Liver (tissue), 9 donors: Measurements from ENCODE around the gene AGBL4. TPM values are rescaled to one million over a fixed set of nuclear protein-coding genes. Genes with fewer than 3 reads are reported as not detected.

Source experiments
- DNase-seq: peaks from one replicate; pipeline ENCODE4 v3.0.0-alpha.2; 2017; ENCODE audit warnings: low spot score
- H3K27ac ChIP-seq, 2 donors: one replicate each; pipeline ENCODE4 v1.7.0; 2013; ENCODE audit warnings: inconsistent platforms in 2 of 2, low read length in 2 of 2, control low read depth in 1 of 2, low read depth in 1 of 2, mild to moderate bottlenecking in 1 of 2
- H3K27me3 ChIP-seq, 4 donors: one replicate each; pipeline versions ENCODE4 v1.6.1 to v1.7.0; 2013; ENCODE audit warnings: low read length in 3 of 4, inconsistent platforms in 1 of 4, mild to moderate bottlenecking in 1 of 4, moderate library complexity in 1 of 4; ENCODE audit not compliant: control insufficient read depth in 4 of 4, insufficient read depth in 4 of 4
- H3K36me3 ChIP-seq, 4 donors: one replicate each; pipeline versions ENCODE4 v1.6.1 to v1.7.0; 2013; ENCODE audit warnings: low read length in 3 of 4, mild to moderate bottlenecking in 3 of 4, low read depth in 1 of 4, moderate library complexity in 1 of 4; ENCODE audit not compliant: control insufficient read depth in 4 of 4, insufficient read depth in 3 of 4
- H3K4me1 ChIP-seq, 4 donors: one replicate each; pipeline versions ENCODE4 v1.6.1 to v1.7.0; 2013; ENCODE audit warnings: low read length in 3 of 4, mild to moderate bottlenecking in 3 of 4, moderate library complexity in 1 of 4; ENCODE audit not compliant: control insufficient read depth in 4 of 4, insufficient read depth in 4 of 4
- H3K4me3 ChIP-seq, 3 donors: one replicate each; pipeline versions ENCODE4 v1.6.1 to v1.7.0; 2013; ENCODE audit warnings: low read length in 3 of 3, control low read depth in 1 of 3, low read depth in 1 of 3, mild to moderate bottlenecking in 1 of 3
- H3K9ac ChIP-seq, 2 donors: one replicate each; pipeline ENCODE4 v1.7.0; 2013; ENCODE audit warnings: low read length in 2 of 2, mild to moderate bottlenecking in 2 of 2, moderate library complexity in 2 of 2, control low read depth in 1 of 2, low read depth in 1 of 2
- H3K9me3 ChIP-seq, 4 donors: one replicate each; pipeline versions ENCODE4 v1.6.1 to v1.7.0; 2013; ENCODE audit warnings: low read length in 3 of 4; ENCODE audit not compliant: control insufficient read depth in 4 of 4
- EGR1 ChIP-seq, 2 donors: IDR thresholded peaks; 2 replicates each; pipeline ENCODE4 v1.6.1; 2016 to 2018; ENCODE audit warnings: antibody characterized with exemption in 2 of 2, low read depth in 2 of 2
- FOXA1 ChIP-seq: IDR thresholded peaks from 2 replicates; pipeline ENCODE4 v1.6.1; 2016; ENCODE audit warnings: antibody characterized with exemption
- FOXA2 ChIP-seq: IDR thresholded peaks from 2 replicates; pipeline ENCODE4 v1.6.1; 2016; ENCODE audit warnings: antibody characterized with exemption
- GABPA ChIP-seq, 2 donors: IDR thresholded peaks in 1 of 2; conservative IDR thresholded peaks in 1 of 2; 2 replicates each; pipeline ENCODE4 v1.6.1; 2016; ENCODE audit warnings: antibody characterized with exemption in 2 of 2, mild to moderate bottlenecking in 1 of 2, moderate library complexity in 1 of 2
- HNF4A ChIP-seq, 2 donors: conservative IDR thresholded peaks; 2 replicates each; pipeline ENCODE4 v1.6.1; 2016; ENCODE audit warnings: antibody characterized with exemption in 2 of 2, mild to moderate bottlenecking in 2 of 2
- HNF4G ChIP-seq: IDR thresholded peaks from 2 replicates; pipeline ENCODE4 v1.6.1; 2016; ENCODE audit warnings: antibody characterized with exemption
- JUND ChIP-seq, 2 donors: IDR thresholded peaks; 2 replicates each; pipeline ENCODE4 v1.6.1; 2016; ENCODE audit warnings: antibody characterized with exemption in 2 of 2
- NR2F2 ChIP-seq: IDR thresholded peaks from 2 replicates; pipeline ENCODE4 v1.6.1; 2016; ENCODE audit warnings: antibody characterized with exemption
- RXRA ChIP-seq, 2 donors: IDR thresholded peaks; 2 replicates each; pipeline ENCODE4 v1.6.1; 2017 to 2018; ENCODE audit warnings: antibody characterized with exemption in 2 of 2, mild to moderate bottlenecking in 1 of 2
- SP1 ChIP-seq: IDR thresholded peaks from 2 replicates; pipeline ENCODE4 v1.6.1; 2018; ENCODE audit warnings: antibody characterized with exemption, mild to moderate bottlenecking
- TAF1 ChIP-seq: conservative IDR thresholded peaks from 2 replicates; pipeline ENCODE4 v1.6.1; 2016; ENCODE audit warnings: antibody characterized with exemption, mild to moderate bottlenecking
- YY1 ChIP-seq: IDR thresholded peaks from 2 replicates; pipeline ENCODE4 v1.6.1; 2016; ENCODE audit warnings: antibody characterized with exemption, mild to moderate bottlenecking
- WGBS: extraction: QIAGEN DNeasy Blood & Tissue Kit; methylation state at CpG from one replicate; pipeline ENCODE4 v1.1.7; 2013; 5-methylcytosine and 5-hydroxymethylcytosine counted together
- polyA plus RNA-seq, 2 donors: library from polyadenylated mRNA; stranded (reverse) in 1 of 2; unstranded in 1 of 2; fragments of 200-250 nt in 1 of 2; fragments of >200 nt in 1 of 2; fragmentation: Nextera tagmentation in 1 of 2; extraction: Ambion mirVana in 1 of 2; gene quantifications; one replicate each; pipeline versions ENCODE4 v1.2.1 to v1.2.3, GENCODE V29; 2013 to 2015
- total RNA-seq, 2 donors: library from RNA; depleted of rRNA; stranded (reverse); fragments of >200 nt; gene quantifications; one replicate each; pipeline ENCODE4 v1.2.3, GENCODE V29; 2014
- TF ChIP-seq, protein P1 (sequence below): IDR thresholded peaks from 2 replicates; pipeline ENCODE4 v1.6.1; 2016; ENCODE audit warnings: antibody characterized with exemption
- TF ChIP-seq, protein P2 (sequence below): IDR thresholded peaks from 2 replicates; pipeline ENCODE4 v1.6.1; 2016; ENCODE audit warnings: antibody characterized with exemption
- TF ChIP-seq, protein P3 (sequence below): fragments of 150-350 bp; IDR thresholded peaks from 2 replicates; pipeline ENCODE4 v1.5.1; 2017; ENCODE audit warnings: improper control_type of control experiment, low read depth, low read length; ENCODE audit not compliant: missing input control
- TF ChIP-seq, protein P4 (sequence below): IDR thresholded peaks from 2 replicates; pipeline ENCODE4 v1.6.1; 2016; ENCODE audit warnings: antibody characterized with exemption, mild to moderate bottlenecking
- TF ChIP-seq, protein P5 (sequence below): IDR thresholded peaks from 2 replicates; pipeline ENCODE4 v1.6.1; 2016; ENCODE audit warnings: antibody characterized with exemption
- donor health status: healthy.
- donor health status: healthy.
- donor health status: healthy.
- donor health status: healthy.
- donor health status: healthy.

Gene AGBL4
- total and polyA plus RNA-seq, 4 donors = 0.75 to 0.76 TPM; not detected in 2

DNA sequence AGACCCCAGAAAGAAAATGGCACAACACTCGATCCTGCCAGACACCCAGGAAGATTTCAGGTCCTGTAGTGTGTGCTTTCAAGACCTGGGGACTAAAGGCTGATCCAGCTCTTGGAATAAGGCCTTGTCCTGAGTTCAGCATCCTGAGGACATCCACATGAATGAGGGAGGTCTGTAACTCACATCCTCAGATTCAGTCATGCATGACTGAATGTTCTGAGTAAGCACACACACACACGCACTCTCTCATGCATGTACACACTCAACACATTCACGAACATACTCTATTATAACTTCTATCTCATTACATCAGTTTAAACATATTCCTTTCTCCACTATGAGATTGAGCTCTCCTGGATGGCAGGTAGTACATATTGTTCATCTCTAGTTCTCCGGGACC is 973.7 kb downstream of the AGBL4 start:
- no peak overlapping the region for H3K27ac ChIP-seq
- H3K36me3 ChIP-seq = no peaks in the 10 kb centered on the region
- H3K27me3 ChIP-seq = peaks cover 0 to 4% (median 0%) of the 10 kb centered on the region in 4 donors
- WGBS = 85% methylated on average over 4 of the region's 4 CpGs
- no peak for DNase-seq
- H3K4me3 ChIP-seq = no peak overlapping the region
- TF ChIP-seq, protein P1, sequence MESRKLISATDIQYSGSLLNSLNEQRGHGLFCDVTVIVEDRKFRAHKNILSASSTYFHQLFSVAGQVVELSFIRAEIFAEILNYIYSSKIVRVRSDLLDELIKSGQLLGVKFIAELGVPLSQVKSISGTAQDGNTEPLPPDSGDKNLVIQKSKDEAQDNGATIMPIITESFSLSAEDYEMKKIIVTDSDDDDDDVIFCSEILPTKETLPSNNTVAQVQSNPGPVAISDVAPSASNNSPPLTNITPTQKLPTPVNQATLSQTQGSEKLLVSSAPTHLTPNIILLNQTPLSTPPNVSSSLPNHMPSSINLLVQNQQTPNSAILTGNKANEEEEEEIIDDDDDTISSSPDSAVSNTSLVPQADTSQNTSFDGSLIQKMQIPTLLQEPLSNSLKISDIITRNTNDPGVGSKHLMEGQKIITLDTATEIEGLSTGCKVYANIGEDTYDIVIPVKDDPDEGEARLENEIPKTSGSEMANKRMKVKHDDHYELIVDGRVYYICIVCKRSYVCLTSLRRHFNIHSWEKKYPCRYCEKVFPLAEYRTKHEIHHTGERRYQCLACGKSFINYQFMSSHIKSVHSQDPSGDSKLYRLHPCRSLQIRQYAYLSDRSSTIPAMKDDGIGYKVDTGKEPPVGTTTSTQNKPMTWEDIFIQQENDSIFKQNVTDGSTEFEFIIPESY = no peak
- TF ChIP-seq FOXA1 (no peak), YY1 (no peak), EGR1 (IDR thresholded peaks at IDR 0.05; ENCODE audit: low read depth in 2 of 2) (no peak), SP1 (no peak), JUND (IDR thresholded peaks at IDR 0.05) (no peak), HNF4A (conservative IDR thresholded peaks at IDR 0.05) (no peak), FOXA2 (no peak), RXRA (IDR thresholded peaks at IDR 0.05) (no peak), HNF4G (no peak), TAF1 (no peak), GABPA (IDR thresholded peaks at IDR 0.05 in 1 of 2, conservative IDR thresholded peaks at IDR 0.05 in 1 of 2) (no peak), NR2F2 (no peak)
- TF ChIP-seq, protein P2, sequence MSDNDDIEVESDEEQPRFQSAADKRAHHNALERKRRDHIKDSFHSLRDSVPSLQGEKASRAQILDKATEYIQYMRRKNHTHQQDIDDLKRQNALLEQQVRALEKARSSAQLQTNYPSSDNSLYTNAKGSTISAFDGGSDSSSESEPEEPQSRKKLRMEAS = no peak
- TF ChIP-seq, protein P3, sequence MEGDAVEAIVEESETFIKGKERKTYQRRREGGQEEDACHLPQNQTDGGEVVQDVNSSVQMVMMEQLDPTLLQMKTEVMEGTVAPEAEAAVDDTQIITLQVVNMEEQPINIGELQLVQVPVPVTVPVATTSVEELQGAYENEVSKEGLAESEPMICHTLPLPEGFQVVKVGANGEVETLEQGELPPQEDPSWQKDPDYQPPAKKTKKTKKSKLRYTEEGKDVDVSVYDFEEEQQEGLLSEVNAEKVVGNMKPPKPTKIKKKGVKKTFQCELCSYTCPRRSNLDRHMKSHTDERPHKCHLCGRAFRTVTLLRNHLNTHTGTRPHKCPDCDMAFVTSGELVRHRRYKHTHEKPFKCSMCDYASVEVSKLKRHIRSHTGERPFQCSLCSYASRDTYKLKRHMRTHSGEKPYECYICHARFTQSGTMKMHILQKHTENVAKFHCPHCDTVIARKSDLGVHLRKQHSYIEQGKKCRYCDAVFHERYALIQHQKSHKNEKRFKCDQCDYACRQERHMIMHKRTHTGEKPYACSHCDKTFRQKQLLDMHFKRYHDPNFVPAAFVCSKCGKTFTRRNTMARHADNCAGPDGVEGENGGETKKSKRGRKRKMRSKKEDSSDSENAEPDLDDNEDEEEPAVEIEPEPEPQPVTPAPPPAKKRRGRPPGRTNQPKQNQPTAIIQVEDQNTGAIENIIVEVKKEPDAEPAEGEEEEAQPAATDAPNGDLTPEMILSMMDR = no peak
- TF ChIP-seq, protein P4, sequence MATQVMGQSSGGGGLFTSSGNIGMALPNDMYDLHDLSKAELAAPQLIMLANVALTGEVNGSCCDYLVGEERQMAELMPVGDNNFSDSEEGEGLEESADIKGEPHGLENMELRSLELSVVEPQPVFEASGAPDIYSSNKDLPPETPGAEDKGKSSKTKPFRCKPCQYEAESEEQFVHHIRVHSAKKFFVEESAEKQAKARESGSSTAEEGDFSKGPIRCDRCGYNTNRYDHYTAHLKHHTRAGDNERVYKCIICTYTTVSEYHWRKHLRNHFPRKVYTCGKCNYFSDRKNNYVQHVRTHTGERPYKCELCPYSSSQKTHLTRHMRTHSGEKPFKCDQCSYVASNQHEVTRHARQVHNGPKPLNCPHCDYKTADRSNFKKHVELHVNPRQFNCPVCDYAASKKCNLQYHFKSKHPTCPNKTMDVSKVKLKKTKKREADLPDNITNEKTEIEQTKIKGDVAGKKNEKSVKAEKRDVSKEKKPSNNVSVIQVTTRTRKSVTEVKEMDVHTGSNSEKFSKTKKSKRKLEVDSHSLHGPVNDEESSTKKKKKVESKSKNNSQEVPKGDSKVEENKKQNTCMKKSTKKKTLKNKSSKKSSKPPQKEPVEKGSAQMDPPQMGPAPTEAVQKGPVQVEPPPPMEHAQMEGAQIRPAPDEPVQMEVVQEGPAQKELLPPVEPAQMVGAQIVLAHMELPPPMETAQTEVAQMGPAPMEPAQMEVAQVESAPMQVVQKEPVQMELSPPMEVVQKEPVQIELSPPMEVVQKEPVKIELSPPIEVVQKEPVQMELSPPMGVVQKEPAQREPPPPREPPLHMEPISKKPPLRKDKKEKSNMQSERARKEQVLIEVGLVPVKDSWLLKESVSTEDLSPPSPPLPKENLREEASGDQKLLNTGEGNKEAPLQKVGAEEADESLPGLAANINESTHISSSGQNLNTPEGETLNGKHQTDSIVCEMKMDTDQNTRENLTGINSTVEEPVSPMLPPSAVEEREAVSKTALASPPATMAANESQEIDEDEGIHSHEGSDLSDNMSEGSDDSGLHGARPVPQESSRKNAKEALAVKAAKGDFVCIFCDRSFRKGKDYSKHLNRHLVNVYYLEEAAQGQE = no peak
- no peak overlapping the region for H3K9ac ChIP-seq
- no peaks in the 10 kb centered on the region for H3K9me3 ChIP-seq
- H3K4me1 ChIP-seq = no peaks in the 10 kb centered on the region

DNA sequence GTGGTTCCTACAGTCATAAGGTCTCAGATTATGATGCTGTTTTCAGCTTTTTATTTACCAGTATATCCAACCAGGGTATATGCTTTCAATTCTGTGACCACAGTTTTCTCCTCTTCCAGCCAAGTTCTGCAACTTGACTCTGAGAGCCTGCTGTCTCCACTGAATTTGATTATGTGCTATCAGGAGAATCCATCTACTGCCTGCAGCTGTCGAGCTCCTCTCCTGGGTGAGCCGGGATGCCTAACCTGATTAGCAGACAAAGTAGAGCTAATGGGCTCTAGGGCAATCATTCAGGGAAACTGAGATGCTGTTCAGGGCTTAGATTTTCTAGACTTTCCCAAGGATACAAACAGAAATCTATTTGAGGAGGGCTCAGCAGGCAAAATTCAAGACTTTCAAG is 975.6 kb downstream of the AGBL4 start:
- no peaks in the 10 kb centered on the region for H3K9me3 ChIP-seq
- DNase-seq = no peak
- H3K27me3 ChIP-seq = peaks cover 0 to 4% (median 0%) of the 10 kb centered on the region in 4 donors
- H3K27ac ChIP-seq = no peak overlapping the region
- H3K9ac ChIP-seq = no peak overlapping the region
- H3K4me1 ChIP-seq = no peaks in the 10 kb centered on the region
- no peak for TF ChIP-seq NR2F2
- TF ChIP-seq, protein P2 = no peak
- TF ChIP-seq HNF4A (conservative IDR thresholded peaks at IDR 0.05) = no peak
- TF ChIP-seq, protein P5, sequence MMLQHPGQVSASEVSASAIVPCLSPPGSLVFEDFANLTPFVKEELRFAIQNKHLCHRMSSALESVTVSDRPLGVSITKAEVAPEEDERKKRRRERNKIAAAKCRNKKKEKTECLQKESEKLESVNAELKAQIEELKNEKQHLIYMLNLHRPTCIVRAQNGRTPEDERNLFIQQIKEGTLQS = no peak
- TF ChIP-seq SP1 = no peak
- TF ChIP-seq RXRA (IDR thresholded peaks at IDR 0.05) = no peak
- TF ChIP-seq, protein P4 = no peak
- TF ChIP-seq EGR1 (IDR thresholded peaks at IDR 0.05; ENCODE audit: low read depth in 2 of 2) = no peak
- no peak for TF ChIP-seq GABPA (IDR thresholded peaks at IDR 0.05 in 1 of 2, conservative IDR thresholded peaks at IDR 0.05 in 1 of 2)
- TF ChIP-seq FOXA1 = no peak
- TF ChIP-seq, protein P1 = no peak
- no peak for TF ChIP-seq YY1
- TF ChIP-seq JUND (IDR thresholded peaks at IDR 0.05) = no peak
- no peak for TF ChIP-seq TAF1
- 49% methylated on average over 2 of the region's 2 CpGs for WGBS
- no peak overlapping the region for H3K4me3 ChIP-seq
- H3K36me3 ChIP-seq = no peaks in the 10 kb centered on the region
